K562 (cell line): ENCODE data around the gene CLDN5. TPM values are rescaled to one million over a fixed set of nuclear protein-coding genes. Genes with fewer than 3 reads are reported as not detected.
A peak's percentile ranks its signal among the peaks of the same experiment; 100 is the strongest.

Experiments used
- ARID4B ChIP-seq: sonication (generic); formaldehyde crosslinking; IDR thresholded peaks from 2 replicates; pipeline ENCODE4 v1.8.0; 2022; ENCODE audit warnings: mild to moderate bottlenecking, missing genetic modification reagents
- BRCA1 ChIP-seq, 2 experiments: fragments of 450-650 bp in 1 of 2; sonication (generic) in 1 of 2; formaldehyde crosslinking in 1 of 2; IDR thresholded peaks; 2 replicates each; pipeline versions ENCODE4 v1.5.0 to v1.6.1; 2017 to 2020; ENCODE audit warnings: mild to moderate bottlenecking in 1 of 2, missing genetic modification reagents in 1 of 2
- ESRRA ChIP-seq: fragments of 450-650 bp; IDR thresholded peaks from 2 replicates; pipeline ENCODE4 v1.6.1; 2014; ENCODE audit warnings: low read depth, mild to moderate bottlenecking, moderate library complexity, borderline replicate concordance
- FOXP4 ChIP-seq: sonication (generic); formaldehyde crosslinking; IDR thresholded peaks from 2 replicates; pipeline ENCODE4 v1.8.0; 2022; ENCODE audit warnings: mild to moderate bottlenecking, missing genetic modification reagents, borderline replicate concordance
- GABPB1 ChIP-seq: sonication (generic); formaldehyde crosslinking; IDR thresholded peaks from 2 replicates; pipeline ENCODE4 v1.8.0; 2022; ENCODE audit warnings: mild to moderate bottlenecking, missing genetic modification reagents
- HDAC8 ChIP-seq: fragments of 450-650 bp; IDR thresholded peaks from 2 replicates; pipeline ENCODE4 v1.6.1; 2016; ENCODE audit warnings: mild to moderate bottlenecking, missing genetic modification characterization, moderate library complexity, missing compliant biosample characterization
- IRF2 ChIP-seq: sonication (generic); formaldehyde crosslinking; IDR thresholded peaks from 2 replicates; pipeline ENCODE4 v1.8.1; 2022; ENCODE audit warnings: mild to moderate bottlenecking, missing genetic modification reagents
- KLF13 ChIP-seq: fragments of 450-650 bp; IDR thresholded peaks from 2 replicates; pipeline ENCODE4 v1.6.1; 2016; ENCODE audit warnings: missing genetic modification characterization, low read depth, mild to moderate bottlenecking, missing compliant biosample characterization, moderate library complexity, borderline replicate concordance
- NFE2L1 ChIP-seq: fragments of 450-650 bp; IDR thresholded peaks from 2 replicates; pipeline ENCODE4 v1.6.1; 2016; ENCODE audit warnings: missing genetic modification characterization, low read depth, mild to moderate bottlenecking, missing compliant biosample characterization, moderate library complexity, borderline replicate concordance
- SAP30 ChIP-seq: fragments of 200-600 bp; sonication (generic); IDR thresholded peaks from 2 replicates; pipeline ENCODE4 v1.6.1; 2012; ENCODE audit warnings: borderline replicate concordance, low read depth, mild to moderate bottlenecking, moderate library complexity, low read length, control low read depth, inconsistent platforms; ENCODE audit not compliant: insufficient read depth, poor library complexity, severe bottlenecking
- SETDB1 ChIP-seq: IDR thresholded peaks from one replicate; pipeline ENCODE4 v1.6.1; 2012; ENCODE audit warnings: low read length, control low read depth, inconsistent platforms
- SMAD4 ChIP-seq: fragments of 250-450 bp; sonication (Bioruptor Pico); conservative IDR thresholded peaks from 2 replicates; pipeline ENCODE4 v1.8.0; 2021; ENCODE audit warnings: inconsistent platforms, mild to moderate bottlenecking, moderate library complexity
- TCFL5 ChIP-seq: fragments of 250-450 bp; sonication (Bioruptor Pico); conservative IDR thresholded peaks from 2 replicates; pipeline ENCODE4 v1.6.1; 2021; ENCODE audit warnings: mild to moderate bottlenecking, moderate library complexity, matching md5 sums
- TEAD1 ChIP-seq, 2 experiments: fragments of 450-650 bp in 1 of 2; sonication (generic) in 1 of 2; formaldehyde crosslinking; IDR thresholded peaks; 2 replicates each; pipeline versions ENCODE4 v1.4.0 to v1.8.0; 2020 to 2022; ENCODE audit warnings: mild to moderate bottlenecking in 2 of 2, missing genetic modification reagents in 1 of 2
- TFAP4 ChIP-seq: sonication (generic); formaldehyde crosslinking; IDR thresholded peaks from 2 replicates; pipeline ENCODE4 v1.8.0; 2022; ENCODE audit warnings: missing genetic modification reagents, mild to moderate bottlenecking, moderate library complexity, borderline replicate concordance
- ZNF280A ChIP-seq: fragments of 450-650 bp; IDR thresholded peaks from 2 replicates; pipeline ENCODE4 v1.6.1; 2018; ENCODE audit warnings: mild to moderate bottlenecking, low read depth; ENCODE audit not compliant: partially characterized antibody
- polyA plus RNA-seq, 8 experiments: library from polyadenylated mRNA; depleted of rRNA in 4 of 8; stranded (reverse) in 5 of 8; unstranded in 3 of 8; fragments of >200 nt; fragmentation: Nextera tagmentation in 2 of 8; fragmentation: Illumina TruSeq in 1 of 8; extraction: Ambion mirVana in 2 of 8; extraction: Trizol in 1 of 8; gene quantifications; 2 replicates each; pipeline versions ENCODE4 v1.2.1 to v1.2.3, GENCODE V29; 2011 to 2014; ENCODE audit warnings: inconsistent platforms in 1 of 8, missing spikeins in 1 of 8
- total RNA-seq, 7 experiments: library from RNA; depleted of rRNA in 6 of 7; stranded (reverse); fragments of >200 nt in 6 of 7; fragmentation: Illumina TruSeq in 2 of 7; extraction: Trizol in 2 of 7; gene quantifications; 2 replicates each; pipeline versions ENCODE4 v1.2.1 to v1.2.3, GENCODE V29; 2011 to 2021; ENCODE audit warnings: low replicate concordance in 1 of 7

Gene CLDN5
- total and polyA plus RNA-seq, 9 of the 15 experiments (the other 6 are each of a cell fraction or from before 2014, with no cell fraction given), result 0.20 TPM; not detected in 8

GRCh38 chr22:19526076-19526701, 2.0 kb upstream of the CLDN5 start (continued):
- TF ChIP-seq ESRRA (no peak), IRF2 (CRISPR knock-in tag) (no peak), ZNF280A (no peak), TFAP4 (CRISPR knock-in tag) (peak; percentile 42; the same call in 1 of the 2 replicates), ARID4B (peak; percentile 50; the same call in 1 of the 2 replicates), GABPB1 (CRISPR knock-in tag) (peak; percentile 59; the same call in 1 of the 2 replicates), TCFL5 (no peak), HDAC8 (tag) (no peak), NFE2L1 (tag) (no peak), SETDB1 (peak; percentile 28), KLF13 (tag) (no peak), BRCA1 (IDR thresholded peaks at IDR 0.05) (no peak), BRCA1 (CRISPR knock-in tag; IDR thresholded peaks at IDR 0.05) (0 out of 2 replicates have a peak, but pooled peaks have one; percentile 66), FOXP4 (CRISPR knock-in tag) (no peak), SMAD4 (no peak), TEAD1 (CRISPR knock-in tag; IDR thresholded peaks at IDR 0.05) (no peak), SAP30 (no peak)
